GM12891 (cell line): Measurements from ENCODE around the gene PCBP3.

Experiments used
- POLR2A ChIP-seq: IDR thresholded peaks from 2 replicates; pipeline ENCODE4 v1.6.1; 2011; ENCODE audit warnings: low read depth, low read length, control low read depth
- POLR2AphosphoS5 ChIP-seq: IDR thresholded peaks from 2 replicates; pipeline ENCODE4 v1.6.1; 2011; ENCODE audit warnings: low read depth, low read length, control low read depth
- SPI1 ChIP-seq: IDR thresholded peaks from 2 replicates; pipeline ENCODE4 v1.6.1; 2011; ENCODE audit warnings: low read depth, low read length, control low read depth
- TAF1 ChIP-seq: IDR thresholded peaks from 2 replicates; pipeline ENCODE4 v1.6.1; 2011; ENCODE audit warnings: low read depth, low read length, control low read depth

- TF ChIP-seq POLR2AphosphoS5 (no peak), POLR2A (no peak), TAF1 (no peak), SPI1 (no peak)
Observed at GRCh38 chr21:45860493-45861155, 217.1 kb downstream of the PCBP3 start.
